Measurements from ENCODE around the gene AKAP6. TPM values are rescaled to one million over a fixed set of nuclear protein-coding genes. Genes with fewer than 3 reads are reported as not detected.

Gene AKAP6
- total RNA-seq, 1 donor from 2014 or later: 4.7 TPM

GRCh38 chr14:32821964-32822653 lies 493.0 kb downstream of the AKAP6 start:
- H3K4me1 Mint-ChIP-seq (ENCODE audit: unreplicated experiment): no peaks in the 10 kb centered on the region
- no peak for DNase-seq (ENCODE audit: extremely low spot score, unreplicated experiment)
- TF ChIP-seq, protein P1, sequence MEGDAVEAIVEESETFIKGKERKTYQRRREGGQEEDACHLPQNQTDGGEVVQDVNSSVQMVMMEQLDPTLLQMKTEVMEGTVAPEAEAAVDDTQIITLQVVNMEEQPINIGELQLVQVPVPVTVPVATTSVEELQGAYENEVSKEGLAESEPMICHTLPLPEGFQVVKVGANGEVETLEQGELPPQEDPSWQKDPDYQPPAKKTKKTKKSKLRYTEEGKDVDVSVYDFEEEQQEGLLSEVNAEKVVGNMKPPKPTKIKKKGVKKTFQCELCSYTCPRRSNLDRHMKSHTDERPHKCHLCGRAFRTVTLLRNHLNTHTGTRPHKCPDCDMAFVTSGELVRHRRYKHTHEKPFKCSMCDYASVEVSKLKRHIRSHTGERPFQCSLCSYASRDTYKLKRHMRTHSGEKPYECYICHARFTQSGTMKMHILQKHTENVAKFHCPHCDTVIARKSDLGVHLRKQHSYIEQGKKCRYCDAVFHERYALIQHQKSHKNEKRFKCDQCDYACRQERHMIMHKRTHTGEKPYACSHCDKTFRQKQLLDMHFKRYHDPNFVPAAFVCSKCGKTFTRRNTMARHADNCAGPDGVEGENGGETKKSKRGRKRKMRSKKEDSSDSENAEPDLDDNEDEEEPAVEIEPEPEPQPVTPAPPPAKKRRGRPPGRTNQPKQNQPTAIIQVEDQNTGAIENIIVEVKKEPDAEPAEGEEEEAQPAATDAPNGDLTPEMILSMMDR (conservative IDR thresholded peaks at IDR 0.05): no peak
- H3K4me3 Mint-ChIP-seq: no peak overlapping the region
- no peaks in the 10 kb centered on the region for H3K36me3 Mint-ChIP-seq
- H3K9me3 Mint-ChIP-seq: no peaks in the 10 kb centered on the region
- no peaks in the 10 kb centered on the region for H3K27me3 Mint-ChIP-seq
- no peak overlapping the region for H3K27ac Mint-ChIP-seq

GRCh38 chr14:32823706-32824105 lies 494.6 kb downstream of the AKAP6 start:
- H3K36me3 Mint-ChIP-seq: no peaks in the 10 kb centered on the region
- H3K4me1 Mint-ChIP-seq (ENCODE audit: unreplicated experiment): peaks cover 10% of the 10 kb centered on the region
- H3K27ac Mint-ChIP-seq: no peak overlapping the region
- no peak overlapping the region for H3K4me3 Mint-ChIP-seq
- DNase-seq (ENCODE audit: extremely low spot score, unreplicated experiment): no peak
- no peaks in the 10 kb centered on the region for H3K27me3 Mint-ChIP-seq
- TF ChIP-seq, protein P1 (conservative IDR thresholded peaks at IDR 0.05): no peak
- no peaks in the 10 kb centered on the region for H3K9me3 Mint-ChIP-seq

GRCh38 chr14:32824195-32824594 lies 495.1 kb downstream of the AKAP6 start:
- no peak overlapping the region for H3K4me3 Mint-ChIP-seq
- DNase-seq (ENCODE audit: extremely low spot score, unreplicated experiment): no peak
- TF ChIP-seq, protein P1 (conservative IDR thresholded peaks at IDR 0.05): no peak

GRCh38 chr14:32825058-32825457 lies 496.0 kb downstream of the AKAP6 start:
- Mint-ChIP-seq H3K27ac (no peak overlapping the region), H3K9me3 (no peaks in the 10 kb centered on the region), H3K4me3 (no peak overlapping the region), H3K36me3 (no peaks in the 10 kb centered on the region), H3K4me1 (ENCODE audit: unreplicated experiment) (peaks cover 16% of the 10 kb centered on the region), H3K27me3 (no peaks in the 10 kb centered on the region)
- DNase-seq (ENCODE audit: extremely low spot score, unreplicated experiment): no peak
- TF ChIP-seq, protein P1 (conservative IDR thresholded peaks at IDR 0.05): no peak

More at GRCh38 chr14:32824195-32824594, 495.1 kb downstream of the AKAP6 start:
- H3K27ac Mint-ChIP-seq: no peak overlapping the region
- peaks cover 15% of the 10 kb centered on the region for H3K4me1 Mint-ChIP-seq (ENCODE audit: unreplicated experiment)
- H3K27me3 Mint-ChIP-seq: no peaks in the 10 kb centered on the region
- H3K36me3 Mint-ChIP-seq: no peaks in the 10 kb centered on the region
- no peaks in the 10 kb centered on the region for H3K9me3 Mint-ChIP-seq

GRCh38 chr14:32826404-32827082 lies 497.4 kb downstream of the AKAP6 start:
- Mint-ChIP-seq H3K4me1 (ENCODE audit: unreplicated experiment) (peaks cover 16% of the 10 kb centered on the region), H3K27me3 (no peaks in the 10 kb centered on the region), H3K27ac (no peak overlapping the region), H3K36me3 (no peaks in the 10 kb centered on the region), H3K4me3 (no peak overlapping the region), H3K9me3 (no peaks in the 10 kb centered on the region)
- no peak for DNase-seq (ENCODE audit: extremely low spot score, unreplicated experiment)
- TF ChIP-seq, protein P1 (conservative IDR thresholded peaks at IDR 0.05): no peak
